Endometrial microvascular endothelial cells (primary cell): Measurements from ENCODE around the gene PFN3. TPM values are rescaled to one million over a fixed set of nuclear protein-coding genes. Genes with fewer than 3 reads are reported as not detected.

Experiments used
- in situ Hi-C: cut with HindIII; loops from 2 replicates; pipeline ENCODE4 v1.10.0; 2017; ENCODE audit warnings: low sequenced_read_pairs, low pct_unique_long_range_greater_than_20kb; ENCODE audit errors: inconsistent ontology term
- total RNA-seq: library from RNA; depleted of rRNA; stranded (reverse); fragments of >200 nt; gene quantifications from one replicate; pipeline ENCODE4 v1.2.3, GENCODE V29; 2015; ENCODE audit errors: inconsistent ontology term

The PFN3 gene
- total RNA-seq, 1 donor from 2014 or later: not detected

DNA sequence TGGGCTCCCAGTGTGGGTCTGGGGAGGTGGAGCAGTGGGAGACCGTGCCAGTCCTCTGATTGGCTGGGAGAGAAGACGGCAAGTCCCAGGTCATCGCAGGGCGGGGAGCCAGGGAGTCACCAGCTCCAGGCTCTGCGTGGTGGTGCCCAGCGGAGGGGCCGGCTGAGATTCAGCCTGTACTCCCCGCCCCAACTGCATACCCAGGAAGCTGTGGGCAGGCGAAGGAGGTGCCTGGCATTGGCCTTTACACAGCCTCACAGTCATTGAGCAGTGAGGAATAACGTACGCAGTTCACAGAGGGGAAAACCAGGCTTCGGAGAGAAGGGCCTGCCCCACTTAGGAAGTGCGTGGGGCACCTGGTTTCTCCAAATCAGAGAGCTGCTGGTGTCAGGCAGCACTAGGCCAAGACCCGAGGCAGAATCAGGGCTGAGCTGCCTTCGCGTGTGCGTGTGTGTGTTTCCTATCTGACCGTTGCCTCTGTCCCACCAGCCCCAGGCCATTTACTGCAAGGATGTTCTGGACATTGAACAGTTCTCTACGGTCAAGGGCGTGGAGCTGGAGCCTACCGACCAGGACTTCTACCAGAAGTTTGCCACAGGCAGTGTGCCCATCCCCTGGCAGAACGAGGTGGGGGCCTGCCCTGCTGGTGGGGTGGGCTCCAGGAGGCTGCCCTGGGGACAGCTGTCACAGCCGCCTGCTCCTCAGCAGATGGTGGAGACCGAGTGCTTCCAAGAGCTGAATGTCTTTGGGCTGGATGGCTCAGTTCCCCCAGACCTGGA is 39.9 kb upstream of the PFN3 start:
- in situ Hi-C loops: loop anchor here (10.0 kb wide), 1 partner anchor 116 kb away; no protein-coding TSS in a partner anchor

DNA sequence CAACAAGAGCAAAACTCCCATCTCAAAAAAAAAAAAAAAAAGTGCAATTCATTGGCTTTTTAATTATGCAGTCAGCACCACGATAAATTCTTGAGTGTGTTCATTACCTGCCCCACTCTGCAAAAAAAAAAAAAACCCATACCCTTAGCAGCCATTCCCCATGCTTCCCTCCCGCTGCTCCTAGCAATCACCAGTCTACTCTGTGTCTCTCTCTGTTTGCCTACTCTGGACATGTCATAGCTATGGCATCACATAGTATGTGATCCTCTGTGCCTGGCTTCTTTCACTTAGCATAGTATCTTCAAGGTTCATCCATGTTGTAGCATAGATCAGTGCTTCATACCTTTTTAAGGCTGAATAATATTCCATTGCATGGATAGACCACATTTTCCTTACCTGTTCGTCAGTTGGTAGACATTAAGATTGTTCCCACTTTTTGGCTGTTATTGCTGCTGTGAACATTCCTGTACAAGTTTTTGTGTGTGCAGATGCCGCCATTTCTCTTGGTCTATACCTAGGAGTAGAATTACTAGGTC is 39.1 kb upstream of the PFN3 start:
- in situ Hi-C loops: loop anchor here (10.0 kb wide), 1 partner anchor 115 kb away; no protein-coding TSS in a partner anchor

DNA sequence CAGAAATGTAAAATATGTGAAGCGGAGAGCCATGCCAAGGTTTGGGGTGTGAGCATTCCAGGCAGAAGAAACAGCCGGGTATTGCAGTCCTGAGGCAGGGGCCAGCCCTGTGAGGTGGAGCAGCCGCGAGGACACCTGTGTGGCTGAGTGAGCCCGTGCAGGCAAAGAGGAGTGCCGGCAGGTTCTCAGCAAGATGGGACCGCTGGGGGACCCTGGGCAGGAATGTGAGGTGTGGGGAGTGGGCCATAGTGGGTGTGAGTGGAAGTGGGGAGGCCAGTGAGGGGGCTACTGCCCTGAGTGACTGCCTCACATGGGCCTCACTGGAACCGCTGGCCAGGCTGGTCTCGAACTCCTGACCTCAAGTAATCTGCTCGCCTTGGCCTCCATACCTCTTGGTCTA is 38.0 kb upstream of the PFN3 start:
- in situ Hi-C loops: no loop called here

DNA sequence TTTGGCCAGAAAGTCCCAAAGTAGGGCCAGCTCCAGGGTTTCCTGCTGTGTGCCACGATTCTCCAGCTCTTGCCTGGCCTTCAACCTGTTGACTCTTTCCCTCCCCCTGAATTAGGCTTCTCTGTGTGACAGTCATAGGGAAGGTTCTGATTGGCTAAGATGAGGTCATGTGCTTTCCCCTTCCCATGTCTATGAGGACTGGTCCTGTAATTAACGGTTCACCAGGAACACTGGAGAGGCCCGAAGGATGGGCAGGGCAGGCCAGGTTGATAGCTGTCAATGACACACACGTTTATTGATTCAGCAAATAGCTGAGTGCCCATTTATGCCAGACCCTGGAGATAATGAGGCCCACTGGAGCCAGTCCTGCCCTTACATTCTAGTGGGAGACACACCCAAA is 37.2 kb upstream of the PFN3 start:
- in situ Hi-C loops: no loop called here

DNA sequence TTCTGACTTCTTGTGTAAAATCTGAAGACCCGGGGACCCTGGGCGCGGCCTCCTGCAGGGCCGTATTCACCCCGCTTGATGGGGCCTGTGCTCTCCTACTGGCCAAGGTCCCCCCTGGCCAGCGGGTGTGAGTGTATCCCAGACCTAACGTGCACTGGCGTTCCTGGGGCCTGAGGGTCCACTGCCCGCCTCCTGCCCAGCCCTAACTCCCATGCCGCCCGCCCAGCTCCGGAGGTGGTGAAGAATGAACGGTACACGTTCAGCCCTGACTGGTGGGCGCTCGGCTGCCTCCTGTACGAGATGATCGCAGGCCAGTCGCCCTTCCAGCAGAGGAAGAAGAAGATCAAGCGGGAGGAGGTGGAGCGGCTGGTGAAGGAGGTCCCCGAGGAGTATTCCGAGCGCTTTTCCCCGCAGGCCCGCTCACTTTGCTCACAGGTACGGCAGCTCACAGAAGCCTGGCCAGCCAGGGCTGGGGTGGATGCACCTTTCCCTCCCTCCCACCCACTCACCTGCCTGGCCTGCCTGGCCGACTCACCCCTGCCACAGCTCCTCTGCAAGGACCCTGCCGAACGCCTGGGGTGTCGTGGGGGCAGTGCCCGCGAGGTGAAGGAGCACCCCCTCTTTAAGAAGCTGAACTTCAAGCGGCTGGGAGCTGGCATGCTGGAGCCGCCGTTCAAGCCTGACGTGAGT is 35.5 kb upstream of the PFN3 start:
- in situ Hi-C loops: no loop called here

DNA sequence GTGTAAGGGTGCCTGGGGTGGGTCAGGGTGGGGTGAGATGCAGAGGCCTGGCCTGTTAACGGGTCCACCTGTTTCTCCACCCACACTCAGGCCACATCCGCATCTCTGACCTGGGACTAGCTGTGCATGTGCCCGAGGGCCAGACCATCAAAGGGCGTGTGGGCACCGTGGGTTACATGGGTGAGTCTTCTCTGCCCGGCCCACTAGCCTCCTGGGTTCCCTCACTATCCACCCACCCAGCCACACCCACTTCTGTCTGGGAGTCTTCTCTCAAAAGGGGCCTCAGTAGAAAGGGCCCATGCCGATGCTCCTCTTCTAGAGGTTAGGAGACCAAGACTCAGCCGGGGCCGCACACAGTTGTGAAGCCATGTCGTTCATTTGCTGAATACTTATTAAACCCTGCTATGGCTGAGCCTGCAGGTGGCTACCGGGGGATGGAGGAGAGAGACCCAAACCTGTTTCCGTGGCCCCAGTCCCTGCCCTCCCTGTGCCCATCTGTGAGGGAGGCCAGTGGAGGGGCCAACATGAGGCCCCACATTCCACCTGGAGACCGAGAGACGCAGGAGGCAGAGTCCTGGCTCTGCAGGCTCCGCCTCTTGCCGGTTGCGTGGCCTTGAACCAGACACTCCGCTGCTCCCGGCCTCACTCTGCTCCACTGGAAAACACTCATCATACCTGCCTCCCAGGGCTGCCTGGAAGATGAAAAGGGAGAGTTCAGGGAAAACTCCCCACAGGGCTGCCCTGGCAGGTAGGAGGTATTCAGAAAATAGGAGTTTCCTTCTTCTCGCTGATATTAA is 34.7 kb upstream of the PFN3 start:
- in situ Hi-C loops: no loop called here

DNA sequence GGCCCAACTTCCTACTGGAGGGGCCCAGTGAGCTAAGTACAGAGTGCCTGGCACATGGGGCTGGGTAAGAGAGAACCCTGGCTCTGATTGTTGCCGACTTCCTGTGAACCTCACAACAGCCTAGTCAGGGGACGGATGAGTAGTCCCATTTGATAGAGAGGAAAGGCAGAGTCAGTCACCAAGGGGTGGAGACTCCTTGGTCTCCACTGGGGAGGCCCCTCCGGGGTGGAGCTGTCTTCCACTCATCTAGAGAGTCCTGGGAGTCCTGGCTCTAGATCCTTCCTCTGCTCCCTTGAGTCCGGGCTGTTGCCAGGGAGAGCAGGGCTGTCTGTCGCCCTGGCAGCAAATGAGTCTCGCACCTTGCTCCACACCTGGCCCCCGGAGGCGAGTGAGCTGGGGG is 34.0 kb upstream of the PFN3 start:
- in situ Hi-C loops: no loop called here

DNA sequence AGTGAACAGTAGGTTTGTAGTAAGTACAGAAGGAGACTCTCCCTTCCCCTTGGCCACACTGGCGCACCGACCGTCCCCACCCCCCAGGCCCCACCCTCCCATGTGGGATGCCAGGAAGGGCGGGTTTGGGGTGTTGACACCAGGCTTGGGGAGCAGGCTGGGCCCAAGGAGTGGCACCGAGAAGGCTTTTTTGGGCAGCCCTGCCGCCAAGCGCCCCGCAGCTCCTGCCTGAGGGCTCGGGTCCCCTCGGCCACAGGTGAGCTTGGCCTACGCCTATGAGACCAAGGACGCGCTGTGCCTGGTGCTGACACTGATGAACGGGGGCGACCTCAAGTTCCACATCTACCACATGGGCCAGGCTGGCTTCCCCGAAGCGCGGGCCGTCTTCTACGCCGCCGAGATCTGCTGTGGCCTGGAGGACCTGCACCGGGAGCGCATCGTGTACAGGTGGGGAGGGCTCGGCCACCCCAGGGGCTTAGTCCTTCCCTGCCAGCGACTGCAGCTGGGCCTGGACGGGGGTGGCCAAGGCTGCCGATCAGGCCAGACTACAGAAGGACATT is 33.3 kb upstream of the PFN3 start:
- in situ Hi-C loops: no loop called here

DNA sequence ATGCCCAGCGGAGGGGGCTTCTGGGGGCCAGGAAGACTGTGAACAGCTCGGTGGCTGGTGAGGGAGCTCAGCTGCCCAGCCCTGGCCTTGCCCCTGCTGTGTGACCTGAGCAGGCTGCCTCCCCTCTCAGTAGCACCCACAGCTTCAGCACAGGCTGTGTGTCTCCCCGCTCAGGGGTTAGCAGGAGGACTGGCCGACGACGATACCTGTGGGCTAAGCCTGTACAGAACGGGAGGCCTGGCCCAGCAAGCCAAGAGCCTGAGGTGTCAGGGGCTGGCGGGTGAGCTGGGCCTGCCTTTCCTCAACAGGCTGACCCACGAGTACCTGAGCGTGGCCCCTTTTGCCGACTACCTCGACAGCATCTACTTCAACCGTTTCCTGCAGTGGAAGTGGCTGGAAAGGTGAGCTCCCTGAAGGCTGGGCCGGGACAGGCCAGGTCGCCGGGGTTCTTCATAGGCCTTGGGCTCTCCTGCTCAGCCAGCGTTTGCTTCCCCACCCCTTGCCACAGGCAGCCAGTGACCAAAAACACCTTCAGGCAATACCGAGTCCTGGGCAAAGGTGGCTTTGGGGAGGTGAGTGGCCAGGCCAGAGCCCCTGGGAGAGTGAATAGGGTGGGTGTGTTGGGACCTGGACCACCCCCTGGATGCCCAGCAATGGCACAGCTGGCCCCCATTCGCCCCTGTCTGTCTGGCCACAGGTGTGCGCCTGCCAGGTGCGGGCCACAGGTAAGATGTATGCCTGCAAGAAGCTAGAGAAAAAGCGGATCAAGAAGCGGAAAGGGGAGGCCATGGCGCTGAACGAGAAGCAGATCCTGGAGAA is 32.6 kb upstream of the PFN3 start:
- in situ Hi-C loops: no loop called here

DNA sequence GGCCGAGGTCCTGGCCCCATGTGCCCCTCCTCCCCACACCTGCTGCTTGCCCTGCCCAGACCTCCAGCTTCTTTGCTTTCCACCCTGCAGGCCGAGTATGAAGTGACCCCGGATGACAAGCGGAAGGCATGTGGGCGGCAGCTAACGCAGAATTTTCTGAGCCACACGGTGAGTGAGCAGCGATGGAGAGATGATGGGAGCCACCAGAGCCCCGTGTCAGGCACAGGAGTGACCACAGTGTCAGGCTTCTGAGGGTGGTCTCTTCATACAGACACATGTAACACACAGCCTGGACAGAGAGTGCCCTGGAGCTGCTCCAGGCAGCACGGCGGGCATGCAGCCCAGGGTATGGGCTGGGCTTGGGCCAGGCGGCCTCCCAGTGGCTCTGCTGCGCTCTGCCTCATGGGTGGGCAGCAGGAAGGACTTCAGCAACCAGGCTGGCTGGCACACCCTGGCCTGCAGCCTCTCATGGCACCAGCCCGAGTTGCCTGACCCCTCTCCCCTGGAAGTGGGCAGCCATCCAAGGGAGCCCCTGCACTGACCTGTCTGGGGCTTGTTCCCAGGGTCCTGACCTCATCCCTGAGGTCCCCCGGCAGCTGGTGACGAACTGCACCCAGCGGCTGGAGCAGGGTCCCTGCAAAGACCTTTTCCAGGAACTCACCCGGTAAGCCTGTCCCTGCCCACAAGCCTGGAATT is 31.8 kb upstream of the PFN3 start:
- in situ Hi-C loops: no loop called here

DNA sequence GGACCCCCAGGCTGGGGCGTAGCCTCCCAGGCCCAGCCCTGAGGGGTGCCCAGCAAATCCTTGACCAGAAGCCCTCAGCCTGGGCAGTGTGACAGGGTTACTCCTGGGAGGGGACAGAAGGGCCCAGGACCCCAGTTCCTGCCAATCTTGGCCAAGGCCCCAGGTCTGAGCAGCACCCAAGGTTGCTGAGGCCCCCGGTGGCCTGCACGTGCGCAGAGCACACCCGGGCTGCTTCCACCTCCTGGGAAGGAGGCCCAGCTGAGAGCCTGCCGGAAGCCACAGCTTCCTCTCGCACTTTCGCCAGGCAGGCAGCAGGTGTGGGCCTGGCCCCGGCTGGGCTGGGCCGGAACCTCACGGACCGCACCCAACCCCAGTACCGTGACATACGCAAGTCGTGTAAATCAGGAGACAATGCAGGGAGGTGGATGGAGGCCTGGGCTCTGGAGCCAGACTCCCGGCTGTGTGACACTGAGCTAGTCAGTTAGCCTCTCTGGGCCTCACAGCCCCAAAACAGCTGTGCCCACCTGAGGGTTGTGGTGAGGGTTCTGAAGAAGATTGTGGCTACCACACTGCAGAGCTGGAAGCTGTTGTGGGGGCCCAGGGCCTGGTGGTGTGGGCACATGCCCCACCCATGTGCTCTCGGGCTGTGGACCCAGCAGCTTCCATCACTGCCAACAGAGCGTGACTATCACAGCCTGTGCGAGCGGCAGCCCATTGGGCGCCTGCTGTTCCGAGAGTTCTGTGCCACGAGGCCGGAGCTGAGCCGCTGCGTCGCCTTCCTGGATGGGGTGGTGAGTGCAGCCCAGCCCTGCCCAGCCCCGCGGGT is 31.1 kb upstream of the PFN3 start:
- in situ Hi-C loops: no loop called here

DNA sequence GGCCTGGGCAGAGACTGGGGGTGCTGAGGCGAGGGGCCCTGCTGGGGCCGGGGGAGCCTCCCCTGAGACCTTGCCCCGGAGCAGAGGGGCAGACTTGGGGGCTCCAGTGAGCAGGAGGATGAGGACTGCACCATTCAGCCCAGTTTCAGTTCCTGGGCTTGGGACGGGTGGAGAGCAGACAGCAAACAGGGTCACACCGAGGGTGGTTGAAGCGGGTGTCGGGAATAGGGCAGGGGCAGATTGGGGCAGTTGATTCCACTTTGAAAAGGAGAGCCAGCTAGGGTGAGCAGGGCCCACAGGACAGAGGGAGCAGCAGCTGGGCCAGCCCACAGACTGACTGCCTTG is 30.5 kb upstream of the PFN3 start:
- in situ Hi-C loops: no loop called here

DNA sequence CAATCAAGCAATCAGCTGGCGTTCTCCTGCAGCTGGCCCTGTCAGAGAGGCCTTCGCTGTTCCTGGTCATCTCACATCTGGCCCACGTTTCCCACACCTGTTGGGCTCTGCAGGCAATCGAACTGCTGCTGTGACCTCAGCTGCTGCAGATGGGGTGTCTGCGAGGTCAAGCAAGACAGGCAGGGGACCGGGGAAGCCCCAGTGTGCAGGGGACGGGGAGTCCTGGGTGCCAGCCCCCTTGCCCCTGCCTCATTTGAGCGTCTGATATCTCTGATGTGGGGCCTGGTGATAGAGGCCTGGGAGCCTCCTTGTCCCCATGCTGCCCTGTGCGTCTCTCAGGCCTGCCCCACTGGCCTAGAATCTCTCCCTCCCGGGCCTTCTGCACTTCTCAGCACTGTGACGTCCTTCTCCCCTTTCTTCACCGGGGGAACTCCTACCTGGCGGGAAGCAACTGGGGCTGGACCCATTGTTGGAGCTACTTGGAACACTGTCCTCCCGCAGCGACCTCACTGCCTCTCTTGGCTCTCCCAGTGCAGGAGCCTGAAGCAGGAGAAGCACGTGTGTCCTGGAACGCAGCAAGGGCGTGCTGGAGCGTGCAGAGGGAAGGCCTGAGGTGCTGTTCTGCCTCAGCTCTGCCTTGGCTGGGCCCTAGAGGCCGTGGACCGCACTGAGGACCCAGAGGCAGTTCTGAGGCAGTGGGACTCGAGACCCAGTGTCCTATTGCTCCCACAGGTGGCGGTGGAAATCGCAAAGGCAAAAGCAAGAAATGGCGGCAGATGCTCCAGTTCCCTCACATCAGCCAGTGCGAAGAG is 29.9 kb upstream of the PFN3 start:
- in situ Hi-C loops: no loop called here

DNA sequence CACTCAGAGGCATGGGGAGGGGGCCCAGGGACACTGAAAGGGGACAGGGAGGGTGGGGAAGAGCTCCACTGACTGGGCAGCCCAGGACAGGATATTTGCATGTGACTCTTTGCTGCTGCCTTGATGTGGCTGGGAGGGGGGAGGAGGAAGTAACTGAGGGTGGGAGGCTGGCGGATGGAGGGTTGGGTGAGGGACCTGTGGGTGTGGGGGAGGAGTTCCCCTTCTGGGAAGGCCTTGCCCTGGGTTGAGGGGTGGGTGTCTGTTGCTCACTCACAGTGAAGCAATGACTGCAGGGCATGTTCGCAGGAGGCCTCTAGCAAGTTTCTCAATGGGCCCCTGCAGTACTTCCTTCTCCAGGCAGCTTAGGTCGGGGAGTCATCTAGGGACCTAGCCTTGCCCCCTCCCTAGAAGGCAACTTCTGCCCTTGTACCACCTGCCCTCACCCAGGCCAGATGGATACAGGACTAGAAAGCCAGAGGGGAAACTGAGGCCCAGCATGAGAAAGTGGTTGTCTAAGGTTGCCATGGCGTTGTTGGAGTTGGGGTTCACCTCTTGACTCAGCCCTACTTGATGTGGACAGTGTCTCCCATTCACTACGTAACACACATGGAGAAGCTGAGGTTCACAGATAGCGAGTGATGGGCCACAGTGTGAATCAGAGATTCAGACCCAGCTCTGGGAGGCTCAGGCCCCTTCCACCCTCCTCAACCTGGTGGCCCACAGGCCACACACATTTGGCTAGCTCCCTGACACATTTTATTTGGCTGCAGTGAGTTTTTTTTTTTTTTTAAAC is 29.0 kb upstream of the PFN3 start:
- in situ Hi-C loops: no loop called here

DNA sequence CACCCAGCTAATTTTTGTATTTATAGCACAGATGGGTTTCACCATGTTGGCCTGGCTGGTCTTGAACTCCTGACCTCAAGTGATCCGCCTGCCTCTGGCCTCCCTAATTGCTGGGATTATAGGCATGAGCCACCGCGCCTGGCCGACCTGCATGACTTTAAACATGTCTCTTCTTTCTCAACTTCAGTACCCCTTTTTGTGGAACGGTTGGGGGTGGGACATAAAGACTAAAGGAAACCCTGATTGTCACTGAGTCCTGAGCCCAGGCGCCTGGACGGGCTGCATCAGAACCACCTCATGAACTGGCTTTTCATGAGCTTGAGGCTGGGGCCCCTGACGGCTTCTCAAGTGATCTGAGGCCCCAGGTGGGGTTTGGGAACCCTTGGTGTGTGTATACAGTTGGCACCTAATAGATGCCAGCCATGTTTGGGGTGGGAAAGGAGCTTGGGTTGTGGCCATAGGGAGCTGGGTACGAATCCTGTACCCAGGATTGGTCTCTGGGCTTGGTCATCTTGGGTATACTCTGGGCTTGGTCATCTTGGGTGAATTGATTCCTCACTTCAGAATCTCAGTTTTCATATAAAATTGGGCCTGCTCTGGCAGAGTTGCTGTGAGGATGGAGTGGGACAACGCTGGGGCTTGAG is 28.2 kb upstream of the PFN3 start:
- in situ Hi-C loops: no loop called here
